Small intestine (tissue), 7 donors: Measurements from ENCODE around the gene CC2D1A. TPM values are rescaled to one million over a fixed set of nuclear protein-coding genes. Genes with fewer than 3 reads are reported as not detected.

Experiments
- DNase-seq, 2 donors: peaks; one replicate each; pipeline versions ENCODE4 v3.0.0 to v3.0.0-alpha.2; 2013
- FAIRE-seq: peaks from 2 replicates; lab custom pipeline; 2012; peaks lifted over from hg19 to GRCh38; lab: Jason Lieb, UNC
- H3K27ac ChIP-seq, 3 donors: one replicate each; pipeline ENCODE4 v1.5.1; 2013; ENCODE audit warnings: low read length in 2 of 3, mild to moderate bottlenecking in 2 of 3, control low read depth in 1 of 3, inconsistent platforms in 1 of 3, low read depth in 1 of 3, moderate library complexity in 1 of 3
- H3K27me3 ChIP-seq, 3 donors: one replicate each; pipeline ENCODE4 v1.6.1; 2013; ENCODE audit warnings: low read length in 3 of 3, inconsistent platforms in 1 of 3; ENCODE audit not compliant: control insufficient read depth in 3 of 3, insufficient read depth in 3 of 3
- H3K36me3 ChIP-seq, 3 donors: one replicate each; pipeline ENCODE4 v1.6.1; 2013; ENCODE audit warnings: low read length in 3 of 3, inconsistent platforms in 1 of 3, low read depth in 1 of 3, mild to moderate bottlenecking in 1 of 3, moderate library complexity in 1 of 3; ENCODE audit not compliant: control insufficient read depth in 3 of 3, insufficient read depth in 2 of 3
- H3K4me1 ChIP-seq, 3 donors: one replicate each; pipeline ENCODE4 v1.6.1; 2013; ENCODE audit warnings: low read length in 2 of 3, inconsistent platforms in 1 of 3, low read depth in 1 of 3, mild to moderate bottlenecking in 1 of 3, moderate library complexity in 1 of 3; ENCODE audit not compliant: control insufficient read depth in 3 of 3, insufficient read depth in 2 of 3
- H3K4me3 ChIP-seq, 3 donors: one replicate each; pipeline ENCODE4 v1.5.1; 2013; ENCODE audit warnings: low read length in 3 of 3, control low read depth in 1 of 3, inconsistent platforms in 1 of 3, low read depth in 1 of 3, mild to moderate bottlenecking in 1 of 3, moderate library complexity in 1 of 3
- H3K9me3 ChIP-seq, 2 donors: one replicate each; pipeline ENCODE4 v1.6.1; 2013; ENCODE audit warnings: low read depth in 1 of 2, low read length in 1 of 2; ENCODE audit not compliant: control insufficient read depth in 2 of 2, insufficient read depth in 1 of 2
- WGBS, 3 donors: extraction: QIAGEN DNeasy Blood & Tissue Kit; methylation state at CpG; one replicate each; pipeline ENCODE4 v1.1.7; 2013; 5-methylcytosine and 5-hydroxymethylcytosine counted together
- polyA plus RNA-seq, 4 donors: library from polyadenylated mRNA; stranded (reverse) in 3 of 4; unstranded in 1 of 4; fragments of 200-250 nt in 3 of 4; fragments of 120-200 nt in 1 of 4; gene quantifications; one replicate each; pipeline versions ENCODE4 v1.2.1 to v1.2.3, GENCODE V29; 2013
- donor health status: healthy with polysubstance abuse.
- donor health status: control.
- donor health status: control.
- donor health status: Bipolar disorder and iron deficiency.
- donor health status: healthy.

The CC2D1A gene
- polyA plus RNA-seq, 4 donors: 38.2 to 199 (median 103) TPM

DNA sequence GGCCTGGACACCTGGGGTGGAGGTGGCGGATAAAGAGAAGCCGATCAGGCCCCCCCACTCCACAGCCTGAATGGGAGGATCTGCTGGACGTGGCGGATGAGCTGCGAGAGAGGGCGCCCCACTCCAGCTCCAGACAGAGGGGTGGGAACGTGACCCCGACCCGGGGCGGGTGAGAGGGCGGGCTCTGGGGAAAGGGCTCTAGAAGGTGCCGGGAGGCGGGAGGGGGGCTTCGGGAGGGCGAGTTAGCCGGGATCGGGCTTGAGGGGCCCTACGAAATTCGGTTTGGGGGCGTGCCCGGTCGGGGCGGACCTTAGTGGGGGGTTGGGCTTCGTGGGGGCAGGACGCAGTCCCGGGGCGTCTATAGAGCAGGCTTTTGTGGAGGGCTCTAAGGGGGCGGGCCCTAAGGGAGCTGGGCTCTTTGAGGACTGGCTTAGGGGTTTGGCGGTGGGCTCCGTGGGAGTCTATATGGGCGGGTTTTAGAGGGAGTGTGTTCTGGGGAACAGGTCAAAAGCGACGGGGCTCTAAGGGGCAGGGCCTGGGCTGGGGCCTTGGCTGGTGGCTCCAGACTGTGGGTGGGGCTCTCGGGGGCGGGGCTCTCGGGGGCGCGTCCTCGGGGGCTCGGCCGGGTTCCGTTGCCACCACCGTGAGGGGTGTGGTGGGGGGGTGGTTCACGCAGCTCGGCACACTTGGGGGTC, 33.2 kb upstream of the CC2D1A start:
- peaks cover 0 to 7% (median 0%) of the 10 kb centered on the region in 3 donors for H3K36me3 ChIP-seq
- DNase-seq (peak in 1 of 2 donors; percentile 79), FAIRE-seq (no peak)
- H3K27ac ChIP-seq: no peak overlapping the region
- 2 to 5% (median 2%) methylated on average over 32 to 45 of the region's 45 CpGs for WGBS, 3 donors
- peaks cover 0 to 2% (median 0%) of the 10 kb centered on the region in 3 donors for H3K27me3 ChIP-seq
- peak overlapping the region in 2 of 3 donors; percentile 37 to 58 for H3K4me3 ChIP-seq
- H3K9me3 ChIP-seq: no peaks in the 10 kb centered on the region
- peaks cover 0 to 10% (median 0%) of the 10 kb centered on the region in 3 donors for H3K4me1 ChIP-seq

DNA sequence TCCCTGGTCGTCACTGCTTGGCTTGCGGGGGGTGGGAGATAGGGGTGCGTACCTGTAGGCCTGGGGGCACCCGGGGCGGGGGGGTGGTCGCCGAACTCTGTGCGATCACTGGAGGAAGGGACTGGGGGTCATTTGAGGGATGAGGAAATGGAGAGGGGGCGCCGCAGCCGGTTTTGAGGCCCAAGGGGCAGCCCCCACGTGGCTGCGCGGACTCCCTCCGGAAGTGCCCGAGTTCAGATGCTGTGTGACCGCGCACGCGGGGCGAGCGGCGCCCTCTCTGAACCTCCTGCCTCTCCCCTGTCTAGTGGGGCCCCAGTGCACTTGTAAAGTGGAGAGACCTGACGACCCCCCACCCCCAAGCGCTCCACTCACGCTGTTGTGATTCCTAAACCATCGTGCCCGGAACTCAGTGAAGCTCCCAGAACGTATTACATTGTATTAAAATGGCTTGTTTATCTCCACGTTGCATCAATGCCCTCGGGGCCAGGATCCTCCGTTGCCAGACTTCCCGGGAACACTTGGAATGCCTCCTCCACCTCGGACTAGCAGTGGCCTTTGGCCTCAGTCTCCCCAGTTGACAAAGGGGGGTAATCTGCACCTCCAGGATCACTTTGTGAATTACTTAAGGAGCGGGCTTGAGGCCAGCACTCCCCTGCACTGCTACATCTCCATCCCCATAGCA, 32.0 kb upstream of the CC2D1A start:
- no peak overlapping the region for H3K27ac ChIP-seq
- no peak for FAIRE-seq

GRCh38 chr19:13875824-13876223, 30.2 kb upstream of the CC2D1A start:
- no peak overlapping the region for H3K27ac ChIP-seq
- H3K27me3 ChIP-seq: peaks cover 0 to 2% (median 0%) of the 10 kb centered on the region in 3 donors
- 88 to 97% (median 96%) methylated on average over 5 of the region's 5 CpGs for WGBS, 3 donors
- H3K4me3 ChIP-seq: no peak overlapping the region
- no peaks in the 10 kb centered on the region for H3K9me3 ChIP-seq
- DNase-seq (no peak), FAIRE-seq (no peak)
- H3K4me1 ChIP-seq: peaks cover 0 to 19% (median 5%) of the 10 kb centered on the region in 3 donors
- no peaks in the 10 kb centered on the region for H3K36me3 ChIP-seq

More for the DNA sequence above, 32.0 kb upstream of the CC2D1A start:
- WGBS, 3 donors: 58 to 76% (median 64%) methylated on average over 35 of the region's 35 CpGs
- no peaks in the 10 kb centered on the region for H3K9me3 ChIP-seq
- DNase-seq: no peak
- no peak overlapping the region for H3K4me3 ChIP-seq
- H3K36me3 ChIP-seq: peaks cover 0 to 7% (median 0%) of the 10 kb centered on the region in 3 donors
- H3K4me1 ChIP-seq: peaks cover 0 to 10% (median 0%) of the 10 kb centered on the region in 3 donors
- peaks cover 0 to 2% (median 0%) of the 10 kb centered on the region in 3 donors for H3K27me3 ChIP-seq

- no peak within 1 kb of the TSS for H3K27ac ChIP-seq
- WGBS, 3 donors: 18 to 47% (median 44%) methylated on average over 4 to 5 of the region's 5 CpGs
- peaks cover 0 to 2% (median 0%) of the 10 kb centered on the region in 3 donors for H3K27me3 ChIP-seq
- H3K4me1 ChIP-seq: peaks cover 0 to 19% (median 6%) of the 10 kb centered on the region in 3 donors
- no peaks in the 10 kb centered on the region for H3K36me3 ChIP-seq
- no peak for DNase-seq
- H3K9me3 ChIP-seq: no peaks in the 10 kb centered on the region
- no peak within 1 kb of the TSS for H3K4me3 ChIP-seq
- no peak for FAIRE-seq
These were observed 29.2 kb upstream of the CC2D1A start, which contains the start of gene NANOS3 for GRCh38 chr19:13876834-13877233. Gene NANOS3, plus strand, starts transcription at chr19:13877134. Its CDS starts 115 bp downstream, at chr19:13877249.

DNA sequence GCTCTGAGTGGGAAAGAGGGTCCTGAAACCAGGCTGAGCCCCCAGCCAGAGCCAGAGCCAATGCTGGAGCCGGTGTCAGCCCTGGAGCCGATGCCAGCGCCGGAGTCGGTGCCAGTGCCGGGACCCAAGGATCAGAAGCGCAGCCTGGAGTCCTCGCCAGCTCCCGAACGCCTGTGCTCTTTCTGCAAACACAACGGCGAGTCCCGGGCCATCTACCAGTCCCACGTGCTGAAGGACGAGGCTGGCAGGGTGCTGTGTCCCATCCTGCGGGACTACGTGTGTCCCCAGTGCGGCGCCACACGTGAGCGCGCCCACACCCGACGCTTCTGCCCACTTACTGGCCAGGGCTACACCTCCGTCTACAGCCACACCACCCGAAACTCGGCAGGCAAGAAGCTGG, 28.7 kb upstream of the CC2D1A start:
- FAIRE-seq (no peak), DNase-seq (no peak)
- no peaks in the 10 kb centered on the region for H3K36me3 ChIP-seq
- peaks cover 0 to 18% (median 6%) of the 10 kb centered on the region in 3 donors for H3K4me1 ChIP-seq
- no peaks in the 10 kb centered on the region for H3K9me3 ChIP-seq
- H3K4me3 ChIP-seq: no peak overlapping the region
- 78 to 89% (median 78%) methylated on average over 27 of the region's 27 CpGs for WGBS, 3 donors
- no peak overlapping the region for H3K27ac ChIP-seq
- H3K27me3 ChIP-seq: peaks cover 0 to 2% (median 0%) of the 10 kb centered on the region in 3 donors

GRCh38 chr19:13880059-13881043, 25.6 kb upstream of the CC2D1A start:
- no peaks in the 10 kb centered on the region for H3K9me3 ChIP-seq
- no peak for FAIRE-seq
- H3K4me1 ChIP-seq: peaks cover 0 to 23% (median 8%) of the 10 kb centered on the region in 3 donors
- H3K27me3 ChIP-seq: no peaks in the 10 kb centered on the region
- peak overlapping the region; percentile 25 to 79 (median 29) for H3K27ac ChIP-seq
- no peaks in the 10 kb centered on the region for H3K36me3 ChIP-seq
- DNase-seq: peak; percentile 97 to 98
- 2 to 7% (median 4%) methylated on average over 32 to 34 of the region's 34 CpGs for WGBS, 3 donors
- H3K4me3 ChIP-seq: peak overlapping the region in 1 of 3 donors; percentile 27

DNA sequence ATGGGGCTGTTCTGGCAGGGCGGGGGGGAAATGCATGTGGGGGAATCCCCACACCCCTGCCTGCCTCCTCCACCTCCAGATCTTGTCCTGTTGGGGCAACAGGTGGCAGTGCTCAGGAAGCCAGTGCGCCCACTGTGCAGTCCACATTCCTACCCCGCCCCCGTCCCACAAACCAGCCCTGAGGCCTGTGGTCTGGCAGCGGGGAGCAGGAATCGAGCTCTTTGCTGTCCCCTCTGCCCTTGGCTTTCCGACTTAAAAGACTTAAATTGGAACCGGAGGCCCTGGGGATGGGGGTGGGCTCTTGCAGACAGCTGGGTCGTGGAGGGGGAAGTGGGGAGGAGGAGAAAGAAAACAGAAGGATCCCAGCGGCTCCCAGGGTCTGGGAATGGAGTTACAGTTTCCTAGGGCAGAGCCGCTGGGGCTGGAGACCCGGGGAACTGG, 24.7 kb upstream of the CC2D1A start:
- Histone ChIP-seq H3K36me3 (no peaks in the 10 kb centered on the region), H3K4me3 (no peak overlapping the region), H3K27ac (peak overlapping the region in 1 of 3 donors; percentile 65), H3K9me3 (no peaks in the 10 kb centered on the region), H3K27me3 (no peaks in the 10 kb centered on the region), H3K4me1 (peaks cover 0 to 26% (median 11%) of the 10 kb centered on the region in 3 donors)
- DNase-seq (no peak), FAIRE-seq (no peak)
- 44 to 71% (median 58%) methylated on average over 11 to 12 of the region's 12 CpGs for WGBS, 3 donors
